ENCODE measurements around the gene OR4F17.
"Not testable (repeated sequence)": the region's sequence is repeated elsewhere in the genome, so short reads cannot be mapped to it uniquely, and the experiment has no call there.

OR4F17 gene

GRCh38 chr19:106804-107203, at the start of gene OR4F17:
TSS of gene OR4F17 (plus strand) at chr19:107104. CDS start at chr19:110679, 3,575 bp downstream.
- DNase-seq (ENCODE audit: low spot score) = not testable (repeated sequence)

- not testable (repeated sequence) for DNase-seq (ENCODE audit: low spot score)
These were observed 36.1 kb upstream of the OR4F17 start for GRCh38 chr19:70793-71192.

- not testable (repeated sequence) for DNase-seq (ENCODE audit: low spot score)
These were observed 24.0 kb upstream of the OR4F17 start for GRCh38 chr19:82864-83263.

- not testable (repeated sequence) for DNase-seq (ENCODE audit: low spot score)
These were observed 23.3 kb upstream of the OR4F17 start for GRCh38 chr19:83626-84025.

GRCh38 chr19:90678-91077, 16.2 kb upstream of the OR4F17 start:
- DNase-seq (ENCODE audit: low spot score) = peak; percentile 40

GRCh38 chr19:94794-95193, 12.1 kb upstream of the OR4F17 start:
- not testable (repeated sequence) for DNase-seq (ENCODE audit: low spot score)

GRCh38 chr19:97647-98046, 9.3 kb upstream of the OR4F17 start:
- not testable (repeated sequence) for DNase-seq (ENCODE audit: low spot score)

- DNase-seq (ENCODE audit: low spot score) = not testable (repeated sequence)
These were observed 13.7 kb downstream of the OR4F17 start for GRCh38 chr19:120443-121140.
